Stimulated activated CD4-positive, alpha-beta T cell treated with anti-CD3 and anti-CD28 coated beads, Interleukin-2, amount 100 ng/mL, for 48 hours (primary cell): ENCODE results near the gene PITPNM3.
"Not testable (repeated sequence)": the region's sequence is repeated elsewhere in the genome, so short reads cannot be mapped to it uniquely, and the experiment has no call there.

Source experiments
- DNase-seq, 2 donors: peaks; one replicate each; pipeline ENCODE4 v3.0.0-alpha.2; 2020

The PITPNM3 gene

GRCh38 chr17:6574687-6575595, 18.6 kb upstream of the PITPNM3 start:
- DNase-seq: peak; percentile 19 to 26

DNA sequence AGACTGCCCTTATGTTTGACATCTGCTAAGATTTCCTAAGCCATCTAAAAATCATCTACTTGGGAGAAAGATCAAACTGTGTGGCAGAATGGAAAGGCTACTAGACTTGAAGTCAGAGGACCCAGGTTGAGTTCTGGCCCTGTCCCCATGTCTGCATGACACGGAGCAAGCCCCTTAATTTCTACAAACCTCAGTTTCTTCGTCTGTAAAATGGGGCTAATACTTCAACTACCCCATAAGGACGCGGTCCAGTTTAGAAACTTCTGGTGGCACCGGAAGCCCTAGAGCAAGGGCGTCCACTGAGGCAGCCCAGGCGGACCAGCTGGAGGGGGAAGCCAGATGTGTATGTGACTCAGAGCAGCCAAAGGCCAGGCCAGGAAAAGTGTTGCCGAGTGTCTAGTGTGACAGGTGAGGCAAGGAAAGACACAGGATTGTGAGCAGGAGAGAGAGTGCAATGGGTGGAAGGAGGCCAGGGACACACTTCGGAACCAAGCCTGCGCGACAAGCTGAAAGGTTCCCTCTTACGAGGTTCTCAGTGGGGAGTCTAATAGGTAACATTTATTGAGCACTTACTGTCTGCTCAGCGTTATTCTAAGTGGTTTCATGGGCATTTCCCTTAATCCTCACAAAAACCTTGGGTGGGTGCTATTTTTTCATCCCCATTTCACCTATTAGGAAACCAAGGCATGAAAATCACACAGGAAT, 17.8 kb upstream of the PITPNM3 start:
- DNase-seq: no peak

- DNase-seq: not testable (repeated sequence)
Observed at GRCh38 chr17:6573495-6573894, 17.1 kb upstream of the PITPNM3 start.

GRCh38 chr17:6572972-6573370, 16.6 kb upstream of the PITPNM3 start:
- no peak for DNase-seq

- DNase-seq: no peak
Observed at GRCh38 chr17:6571452-6571781, 15.1 kb upstream of the PITPNM3 start.

GRCh38 chr17:6570731-6571451, 14.5 kb upstream of the PITPNM3 start:
- DNase-seq: no peak

- DNase-seq: no peak
Observed at GRCh38 chr17:6569370-6570285, 13.3 kb upstream of the PITPNM3 start.

GRCh38 chr17:6568184-6568758, 11.9 kb upstream of the PITPNM3 start:
- no peak for DNase-seq

- DNase-seq: no peak
Observed at GRCh38 chr17:6567528-6568183, 11.3 kb upstream of the PITPNM3 start.

DNA sequence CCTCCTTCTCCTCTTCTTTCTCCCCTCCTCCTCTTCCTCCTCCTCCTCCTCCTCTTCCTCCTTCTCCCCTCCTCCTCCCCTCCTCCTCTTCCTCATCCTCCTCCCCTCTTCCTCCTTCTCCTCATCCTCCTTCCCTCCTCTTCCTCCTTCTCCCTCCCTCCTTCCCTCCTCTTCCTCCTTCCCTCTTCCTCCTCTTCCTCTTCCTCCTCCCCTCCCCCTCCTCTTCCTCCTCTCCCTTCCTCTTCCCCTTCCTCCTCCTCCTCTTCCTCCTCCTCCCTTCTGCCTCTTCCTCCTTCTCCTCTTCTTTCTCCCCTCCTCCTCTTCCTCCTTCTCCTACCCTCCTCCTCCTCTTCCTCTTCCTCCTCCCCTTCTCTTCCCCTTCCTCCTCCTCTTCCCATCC, 5.1 kb upstream of the PITPNM3 start:
- DNase-seq: no peak

- no peak for DNase-seq
Observed at GRCh38 chr17:6560496-6560895, 4.1 kb upstream of the PITPNM3 start.

GRCh38 chr17:6559753-6560215, 3.4 kb upstream of the PITPNM3 start:
- DNase-seq: no peak

- no peak for DNase-seq
Observed at GRCh38 chr17:6558932-6559752, 2.8 kb upstream of the PITPNM3 start.

GRCh38 chr17:6558276-6558675, 1.9 kb upstream of the PITPNM3 start:
- no peak for DNase-seq

DNA sequence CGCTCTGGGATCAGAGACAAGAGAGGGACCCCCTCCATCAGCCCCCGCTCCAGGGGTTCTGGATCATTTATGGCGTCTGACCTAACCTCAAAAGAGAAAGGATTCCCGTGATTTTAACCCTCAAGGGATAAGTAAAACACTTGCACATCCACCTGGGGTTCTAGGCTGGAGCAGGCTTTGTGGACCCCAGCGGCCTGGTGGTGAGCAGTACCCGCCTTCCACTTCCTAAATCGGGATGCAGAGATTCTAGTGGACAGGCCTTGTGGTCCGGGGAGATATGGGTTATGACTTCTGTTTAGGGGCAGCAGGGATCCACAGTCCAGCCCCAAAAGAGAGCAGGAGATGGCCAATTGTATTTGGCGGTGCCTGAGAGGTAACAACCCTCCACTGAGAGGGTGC, 684 bp upstream of the PITPNM3 start:
- DNase-seq: no peak

DNA sequence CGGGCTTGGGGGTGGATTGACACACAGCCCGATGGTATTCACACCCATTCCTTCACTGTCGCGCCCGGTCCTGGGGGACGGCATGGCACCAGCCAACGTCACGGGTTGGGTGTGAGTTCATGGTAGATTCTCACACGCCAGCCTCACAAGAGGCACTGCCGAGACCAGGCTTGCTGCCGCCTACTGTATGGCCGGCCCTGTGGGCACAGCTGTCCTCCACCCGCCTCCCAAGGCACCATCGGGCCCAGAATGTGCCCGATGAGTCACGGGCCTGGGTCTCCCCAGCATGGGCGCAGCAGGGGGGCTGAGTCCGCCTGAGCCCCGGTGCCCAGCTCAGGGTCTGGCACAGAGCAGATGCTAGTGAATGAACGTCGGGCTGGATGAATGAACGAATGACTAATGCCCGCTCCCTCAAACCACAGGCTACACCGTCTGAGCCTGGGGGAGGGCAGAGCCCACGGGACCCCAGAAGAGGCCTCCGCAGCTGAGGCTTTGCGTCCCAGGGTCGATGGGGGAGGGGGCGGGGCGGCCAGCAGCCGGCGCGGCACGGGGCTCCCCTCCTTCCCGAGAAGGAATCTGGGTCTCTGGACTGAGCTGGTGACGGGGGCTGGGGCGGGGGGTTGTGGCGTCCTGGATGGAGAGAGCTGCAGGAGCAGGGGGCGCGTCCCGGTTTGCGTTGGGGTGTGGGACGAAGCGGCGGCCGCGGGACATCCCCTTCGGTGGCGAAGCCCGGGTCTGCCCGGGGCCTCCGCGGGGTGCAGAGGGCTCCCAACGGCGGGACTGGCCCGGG, 829 bp downstream of the PITPNM3 start:
- no peak for DNase-seq

DNA sequence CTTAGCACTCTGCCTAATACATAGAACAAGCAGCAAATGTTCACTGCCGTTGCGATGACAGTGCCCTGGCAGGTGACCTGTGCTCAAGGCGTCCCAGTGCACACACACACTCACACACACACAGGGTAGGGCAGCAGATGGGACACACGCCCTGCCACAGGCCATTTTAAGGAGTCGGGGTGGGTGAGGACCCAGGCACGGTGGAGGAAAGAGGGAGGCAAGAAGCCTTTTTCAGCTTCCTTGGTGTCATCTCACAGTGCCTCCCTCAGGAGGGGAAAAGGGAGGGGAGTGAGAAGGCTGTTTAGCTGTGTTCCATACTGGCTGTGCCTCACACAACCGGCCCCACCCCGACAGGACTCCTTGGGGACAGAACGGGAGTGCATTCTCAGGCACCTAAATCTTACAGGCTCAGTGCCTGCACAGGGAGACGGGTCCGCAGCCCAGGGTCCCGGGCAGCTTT, 1.5 kb downstream of the PITPNM3 start:
- no peak for DNase-seq

GRCh38 chr17:6554342-6554741, 2.0 kb downstream of the PITPNM3 start:
- no peak for DNase-seq

DNA sequence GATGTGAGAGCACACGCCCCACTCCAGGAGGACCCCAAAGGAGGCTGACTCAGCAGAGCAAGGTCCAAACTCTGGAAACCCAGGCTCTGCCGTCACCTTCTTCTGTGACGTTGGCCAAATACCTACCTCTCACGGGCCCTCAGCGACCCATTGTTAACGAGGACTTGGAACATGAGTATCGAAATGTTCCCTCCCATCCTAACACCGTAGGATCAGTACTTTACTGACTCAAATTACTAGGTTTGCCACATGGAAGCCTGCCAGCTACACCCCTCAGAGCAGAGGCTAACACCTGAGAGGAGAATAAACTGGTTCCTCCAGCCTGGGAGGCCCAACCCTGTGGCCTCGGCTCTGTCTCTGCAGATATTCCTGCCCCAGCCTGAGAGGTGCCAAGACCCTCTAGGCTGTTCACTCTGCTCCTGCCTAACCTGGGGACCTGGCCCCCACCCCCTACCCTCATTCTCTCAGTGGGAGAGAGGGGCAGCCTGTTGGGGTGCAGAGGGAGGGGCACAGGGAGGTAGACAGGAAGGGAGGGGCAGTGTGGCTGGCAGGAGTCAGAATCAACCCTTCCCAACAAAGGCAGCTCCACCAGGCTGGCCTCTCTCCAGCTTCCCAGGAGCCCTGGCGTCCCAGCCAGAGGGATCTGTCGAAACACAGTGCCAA, 4.4 kb downstream of the PITPNM3 start:
- DNase-seq: no peak
